NCI-H2081 (cell line): ENCODE results near the gene CDH4.

Experiments used
- DNase-seq, 2 experiments: peaks; one replicate each; lab custom pipeline; 2025; lab: John Stamatoyannopoulos, UW

CDH4 gene

GRCh38 chr20:61357119-61357518, 105.1 kb downstream of the CDH4 start:
- DNase-seq, result no peak

GRCh38 chr20:61359254-61359653, 107.2 kb downstream of the CDH4 start:
- no peak for DNase-seq

- DNase-seq, result no peak
Measured at GRCh38 chr20:61360296-61360695, 108.2 kb downstream of the CDH4 start.

GRCh38 chr20:61360940-61361339, 108.9 kb downstream of the CDH4 start:
- DNase-seq, result no peak

GRCh38 chr20:61361501-61361900, 109.4 kb downstream of the CDH4 start:
- DNase-seq, result no peak

GRCh38 chr20:61364147-61364546, 112.1 kb downstream of the CDH4 start:
- no peak for DNase-seq

- DNase-seq, result no peak
Measured at GRCh38 chr20:61366914-61367313, 114.9 kb downstream of the CDH4 start.

- no peak for DNase-seq
Measured at GRCh38 chr20:61369731-61370520, 117.9 kb downstream of the CDH4 start.

GRCh38 chr20:61370841-61371303, 118.8 kb downstream of the CDH4 start:
- no peak for DNase-seq

GRCh38 chr20:61371501-61372136, 119.6 kb downstream of the CDH4 start:
- DNase-seq, result no peak

- DNase-seq, result no peak
Measured at GRCh38 chr20:61372137-61373054, 120.3 kb downstream of the CDH4 start.

- DNase-seq, result no peak
Measured at GRCh38 chr20:61373055-61373399, 121.0 kb downstream of the CDH4 start.

- DNase-seq, result no peak
Measured at GRCh38 chr20:61373956-61374545, 122.0 kb downstream of the CDH4 start.

GRCh38 chr20:61376541-61377240, 124.6 kb downstream of the CDH4 start:
- no peak for DNase-seq

GRCh38 chr20:61378694-61379355, 126.8 kb downstream of the CDH4 start:
- no peak for DNase-seq

GRCh38 chr20:61379898-61380544, 128.0 kb downstream of the CDH4 start:
- no peak for DNase-seq

- DNase-seq, result no peak
Measured at GRCh38 chr20:61380545-61380915, 128.5 kb downstream of the CDH4 start.

- DNase-seq, result no peak
Measured at GRCh38 chr20:61382194-61382593, 130.1 kb downstream of the CDH4 start.

GRCh38 chr20:61385296-61385695, 133.2 kb downstream of the CDH4 start:
- DNase-seq, result no peak

GRCh38 chr20:61385731-61386130, 133.7 kb downstream of the CDH4 start:
- DNase-seq, result no peak
